HEK293 (cell line): ENCODE measurements around the gene MAST2.
"Not testable (repeated sequence)": the region's sequence is repeated elsewhere in the genome, so short reads cannot be mapped to it uniquely, and the experiment has no call there.

Experiments
- CTCF ChIA-PET: fragments of 350-600 bp; formaldehyde crosslinking; extraction: SDS; loops from one replicate; lab custom pipeline; 2021; ENCODE audit warnings: antibody characterized with exemption; lab: Yijun Ruan, JAX
- POLR2A ChIA-PET: fragments of 300-600 bp; formaldehyde crosslinking; extraction: SDS; loops from one replicate; lab custom pipeline; 2020; ENCODE audit warnings: antibody characterized with exemption, inconsistent platforms; lab: Yijun Ruan, JAX
- H3K27ac ChIP-seq: fragments of 200-500 bp; sonication (Bioruptor generic); 2 replicates; pipeline ENCODE4 v1.5.1; 2014; ENCODE audit warnings: low read depth, low read length, control low read depth, inconsistent platforms; ENCODE audit errors: extremely low read depth
- H3K36me3 ChIP-seq, 2 experiments: fragments of 200-500 bp in 1 of 2; sonication (Bioruptor generic) in 1 of 2; 1 replicate in 1 of 2; 2 replicates in 1 of 2; pipeline ENCODE4 v1.5.1; 2014 to 2017; ENCODE audit warnings: inconsistent platforms in 2 of 2, low read length in 2 of 2; ENCODE audit not compliant: control insufficient read depth in 2 of 2, insufficient read depth in 1 of 2
- H3K4me1 ChIP-seq: fragments of 200-500 bp; sonication (Bioruptor generic); 2 replicates; pipeline ENCODE4 v1.5.1; 2014; ENCODE audit warnings: mild to moderate bottlenecking, low read length, inconsistent platforms; ENCODE audit not compliant: control insufficient read depth, insufficient read depth
- H3K4me3 ChIP-seq: 2 replicates; pipeline ENCODE4 v1.5.1; 2011; ENCODE audit warnings: low read depth, mild to moderate bottlenecking, control low read depth, low read length, moderate library complexity
- H3K9me3 ChIP-seq: fragments of 200-500 bp; sonication (Bioruptor generic); 2 replicates; pipeline ENCODE4 v1.5.1; 2014; ENCODE audit warnings: low read depth, low read length, inconsistent platforms; ENCODE audit not compliant: control insufficient read depth, insufficient read depth
- INSM2 ChIP-seq: fragments of 450-650 bp; formaldehyde crosslinking; IDR thresholded peaks from 2 replicates; pipeline ENCODE4 v1.5.1; 2016; ENCODE audit warnings: missing biosample characterization, missing genetic modification characterization
- MEIS1 ChIP-seq: sonication (generic); formaldehyde crosslinking; IDR thresholded peaks from 2 replicates; pipeline ENCODE4 v1.8.1; 2022; ENCODE audit warnings: missing genetic modification reagents, mild to moderate bottlenecking, borderline replicate concordance
- PRDM1 ChIP-seq: fragments of 450-650 bp; formaldehyde crosslinking; IDR thresholded peaks from 2 replicates; pipeline ENCODE4; 2016; ENCODE audit warnings: missing biosample characterization, missing genetic modification characterization
- ZFP37 ChIP-seq: fragments of 450-650 bp; formaldehyde crosslinking; IDR thresholded peaks from 2 replicates; pipeline ENCODE4 v1.5.1; 2016; ENCODE audit warnings: missing biosample characterization, missing genetic modification characterization
- ZIC2 ChIP-seq: fragments of 450-650 bp; formaldehyde crosslinking; IDR thresholded peaks from 2 replicates; pipeline ENCODE4 v1.5.1; 2016; ENCODE audit warnings: missing biosample characterization, missing genetic modification characterization
- ZNF133 ChIP-seq: fragments of 450-650 bp; formaldehyde crosslinking; IDR thresholded peaks from 2 replicates; pipeline ENCODE4 v1.5.1; 2016; ENCODE audit warnings: missing biosample characterization, missing genetic modification characterization
- ZNF148 ChIP-seq: fragments of 450-650 bp; formaldehyde crosslinking; IDR thresholded peaks from 2 replicates; pipeline ENCODE4 v1.5.0; 2017; ENCODE audit warnings: missing biosample characterization, missing genetic modification characterization, borderline replicate concordance
- ZNF366 ChIP-seq: fragments of 450-650 bp; formaldehyde crosslinking; conservative IDR thresholded peaks from 2 replicates; pipeline ENCODE4 v1.5.1; 2016; ENCODE audit warnings: missing biosample characterization, missing genetic modification characterization
- ZNF514 ChIP-seq: fragments of 450-650 bp; formaldehyde crosslinking; IDR thresholded peaks from 2 replicates; pipeline ENCODE4 v1.5.1; 2016; ENCODE audit warnings: missing biosample characterization, missing genetic modification characterization
- ZNF670 ChIP-seq: fragments of 450-650 bp; formaldehyde crosslinking; IDR thresholded peaks from 2 replicates; pipeline ENCODE4 v1.5.1; 2016; ENCODE audit warnings: missing biosample characterization, missing genetic modification characterization, low read depth
- ZSCAN16 ChIP-seq: fragments of 450-650 bp; formaldehyde crosslinking; IDR thresholded peaks from 2 replicates; pipeline ENCODE4 v1.5.1; 2016; ENCODE audit warnings: missing biosample characterization, missing genetic modification characterization
- TF ChIP-seq, protein P1 (sequence below): fragments of 450-650 bp; formaldehyde crosslinking; IDR thresholded peaks from 2 replicates; pipeline ENCODE4 v1.5.1; 2017; ENCODE audit warnings: missing biosample characterization, missing genetic modification characterization
- TF ChIP-seq, protein P2 (sequence below): fragments of 450-650 bp; IDR thresholded peaks from 2 replicates; pipeline ENCODE4 v1.5.1; 2018; ENCODE audit warnings: missing biosample characterization, mild to moderate bottlenecking, missing genetic modification characterization

The MAST2 gene

DNA sequence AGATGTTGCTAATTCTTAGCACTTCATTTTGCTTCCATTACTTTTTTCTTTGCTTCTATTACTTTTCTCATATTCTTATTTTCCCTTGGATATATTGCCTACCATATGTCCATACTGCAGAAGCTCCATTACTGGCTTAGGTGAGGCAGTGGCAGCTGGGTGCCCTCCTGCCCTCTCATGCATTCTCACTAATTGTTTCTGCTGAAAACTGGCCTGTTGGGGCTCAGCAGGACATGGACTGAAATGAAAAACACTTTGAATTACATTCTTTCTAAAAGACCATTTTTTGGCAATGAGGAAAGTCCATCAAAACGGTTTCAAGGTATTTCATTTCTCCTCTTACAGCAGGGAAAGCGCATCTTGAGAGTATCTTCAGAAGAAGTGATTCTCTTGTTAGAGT, 122.9 kb downstream of the MAST2 start:
- TF ChIP-seq, protein P1, sequence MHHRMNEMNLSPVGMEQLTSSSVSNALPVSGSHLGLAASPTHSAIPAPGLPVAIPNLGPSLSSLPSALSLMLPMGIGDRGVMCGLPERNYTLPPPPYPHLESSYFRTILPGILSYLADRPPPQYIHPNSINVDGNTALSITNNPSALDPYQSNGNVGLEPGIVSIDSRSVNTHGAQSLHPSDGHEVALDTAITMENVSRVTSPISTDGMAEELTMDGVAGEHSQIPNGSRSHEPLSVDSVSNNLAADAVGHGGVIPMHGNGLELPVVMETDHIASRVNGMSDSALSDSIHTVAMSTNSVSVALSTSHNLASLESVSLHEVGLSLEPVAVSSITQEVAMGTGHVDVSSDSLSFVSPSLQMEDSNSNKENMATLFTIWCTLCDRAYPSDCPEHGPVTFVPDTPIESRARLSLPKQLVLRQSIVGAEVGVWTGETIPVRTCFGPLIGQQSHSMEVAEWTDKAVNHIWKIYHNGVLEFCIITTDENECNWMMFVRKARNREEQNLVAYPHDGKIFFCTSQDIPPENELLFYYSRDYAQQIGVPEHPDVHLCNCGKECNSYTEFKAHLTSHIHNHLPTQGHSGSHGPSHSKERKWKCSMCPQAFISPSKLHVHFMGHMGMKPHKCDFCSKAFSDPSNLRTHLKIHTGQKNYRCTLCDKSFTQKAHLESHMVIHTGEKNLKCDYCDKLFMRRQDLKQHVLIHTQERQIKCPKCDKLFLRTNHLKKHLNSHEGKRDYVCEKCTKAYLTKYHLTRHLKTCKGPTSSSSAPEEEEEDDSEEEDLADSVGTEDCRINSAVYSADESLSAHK: peak; percentile 46; the same call in 1 of the 2 replicates
- TF ChIP-seq ZNF366: 0 out of 2 replicates have a peak, but pooled peaks have one; percentile 9
- no peak for TF ChIP-seq ZNF148 (tag by site-specific recombination)
- no peak for TF ChIP-seq ZNF670 (tag by site-specific recombination)
- TF ChIP-seq ZIC2 (tag by site-specific recombination): peak; percentile 35; the same call in 1 of the 2 replicates
- no peak for TF ChIP-seq INSM2
- no peak for TF ChIP-seq ZFP37 (tag by site-specific recombination)
- TF ChIP-seq PRDM1 (tag by site-specific recombination): peak; percentile 69
- TF ChIP-seq ZNF514 (tag by site-specific recombination): no peak
- TF ChIP-seq MEIS1 (CRISPR knock-in tag): no peak
- TF ChIP-seq ZSCAN16 (tag by site-specific recombination): no peak
- no peak for TF ChIP-seq ZNF133
- Histone ChIP-seq H3K27ac (no peak overlapping the region), H3K4me1 (peaks cover 4% of the 10 kb centered on the region; the same call in 1 of the 2 replicates), H3K36me3 (no peaks in the 10 kb centered on the region), H3K4me3 (no peak overlapping the region), H3K9me3 (no peaks in the 10 kb centered on the region)
- ChIA-PET POLR2A (no interaction called here), CTCF (no interaction called here)

- H3K9me3 ChIP-seq, H3K4me1 ChIP-seq, H3K36me3 ChIP-seq, CTCF ChIA-PET, H3K4me3 ChIP-seq, H3K27ac ChIP-seq, POLR2A ChIA-PET: not testable (repeated sequence)
- 0 out of 2 replicates have a peak, but pooled peaks have one; percentile 40 for TF ChIP-seq ZSCAN16 (tag by site-specific recombination)
- TF ChIP-seq, protein P2, sequence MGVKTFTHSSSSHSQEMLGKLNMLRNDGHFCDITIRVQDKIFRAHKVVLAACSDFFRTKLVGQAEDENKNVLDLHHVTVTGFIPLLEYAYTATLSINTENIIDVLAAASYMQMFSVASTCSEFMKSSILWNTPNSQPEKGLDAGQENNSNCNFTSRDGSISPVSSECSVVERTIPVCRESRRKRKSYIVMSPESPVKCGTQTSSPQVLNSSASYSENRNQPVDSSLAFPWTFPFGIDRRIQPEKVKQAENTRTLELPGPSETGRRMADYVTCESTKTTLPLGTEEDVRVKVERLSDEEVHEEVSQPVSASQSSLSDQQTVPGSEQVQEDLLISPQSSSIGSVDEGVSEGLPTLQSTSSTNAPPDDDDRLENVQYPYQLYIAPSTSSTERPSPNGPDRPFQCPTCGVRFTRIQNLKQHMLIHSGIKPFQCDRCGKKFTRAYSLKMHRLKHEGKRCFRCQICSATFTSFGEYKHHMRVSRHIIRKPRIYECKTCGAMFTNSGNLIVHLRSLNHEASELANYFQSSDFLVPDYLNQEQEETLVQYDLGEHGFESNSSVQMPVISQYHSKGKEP (tag by site-specific recombination): peak; percentile 48; the same call in 1 of the 2 replicates
Measured at GRCh38 chr1:45927231-45927915, 124.0 kb downstream of the MAST2 start.
